Keratinocyte (primary cell): ENCODE measurements around the gene SCN1B. TPM values are rescaled to one million over a fixed set of nuclear protein-coding genes. Genes with fewer than 3 reads are reported as not detected.

Experiments
- DNase-seq: peaks from one replicate; pipeline ENCODE4 v3.0.0-alpha.2; 2011; ENCODE audit warnings: low read depth, missing footprints, low spot score
- FAIRE-seq: peaks from 2 replicates; lab custom pipeline; 2011; peaks lifted over from hg19 to GRCh38; lab: Jason Lieb, UNC
- H2AFZ ChIP-seq: 2 replicates; pipeline ENCODE4 v1.6.0; 2012; ENCODE audit warnings: low read length, control low read depth, inconsistent platforms; ENCODE audit not compliant: control insufficient read depth
- H3K27ac ChIP-seq: 2 replicates; pipeline ENCODE4 v1.5.1; 2011; ENCODE audit warnings: low read length; ENCODE audit not compliant: control insufficient read depth, insufficient read depth
- H3K27me3 ChIP-seq: 3 replicates; pipeline ENCODE4 v1.6.0; 2011; ENCODE audit warnings: low read length; ENCODE audit not compliant: control insufficient read depth, insufficient read depth; ENCODE audit errors: extremely low read depth
- H3K36me3 ChIP-seq, 2 experiments: 2 replicates in 1 of 2; 3 replicates in 1 of 2; pipeline ENCODE4 v1.5.1; 2011; ENCODE audit warnings: low read length in 2 of 2, mild to moderate bottlenecking in 1 of 2; ENCODE audit not compliant: control insufficient read depth in 2 of 2, insufficient read depth in 2 of 2; ENCODE audit errors: extremely low read depth in 1 of 2
- H3K4me1 ChIP-seq: 3 replicates; pipeline ENCODE4 v1.5.1; 2011; ENCODE audit warnings: low read length; ENCODE audit not compliant: control insufficient read depth, insufficient read depth; ENCODE audit errors: extremely low read depth
- H3K4me2 ChIP-seq: 3 replicates; pipeline ENCODE4 v1.6.0; 2011; ENCODE audit warnings: low read depth, low read length; ENCODE audit not compliant: control insufficient read depth, insufficient read depth; ENCODE audit errors: extremely low read depth
- H3K4me3 ChIP-seq, 3 experiments: fragments of 200-600 bp in 1 of 3; sonication (generic) in 1 of 3; 2 replicates in 2 of 3; 3 replicates in 1 of 3; pipeline ENCODE4 v1.5.1; 2011 to 2016; ENCODE audit warnings: low read length in 3 of 3, mild to moderate bottlenecking in 3 of 3, control low read depth in 2 of 3, inconsistent platforms in 1 of 3, low read depth in 1 of 3, mixed read lengths in 1 of 3, mixed run types in 1 of 3, moderate library complexity in 1 of 3; ENCODE audit not compliant: control insufficient read depth in 2 of 3, insufficient read depth in 2 of 3; ENCODE audit errors: extremely low read depth in 1 of 3
- H3K79me2 ChIP-seq: 2 replicates; pipeline ENCODE4 v1.6.0; 2012; ENCODE audit warnings: low read length; ENCODE audit not compliant: control insufficient read depth, insufficient read depth
- H3K9ac ChIP-seq: 3 replicates; pipeline ENCODE4 v1.6.0; 2011; ENCODE audit warnings: low read length; ENCODE audit not compliant: control insufficient read depth, insufficient read depth; ENCODE audit errors: extremely low read depth
- H3K9me1 ChIP-seq: 3 replicates; pipeline ENCODE4 v1.6.0; 2011; ENCODE audit warnings: low read length; ENCODE audit not compliant: control insufficient read depth, insufficient read depth; ENCODE audit errors: extremely low read depth
- H3K9me3 ChIP-seq: 2 replicates; pipeline ENCODE4 v1.5.1; 2012; ENCODE audit warnings: low read depth, low read length; ENCODE audit not compliant: control insufficient read depth
- H4K20me1 ChIP-seq: 3 replicates; pipeline ENCODE4 v1.6.0; 2011; ENCODE audit warnings: low read length; ENCODE audit not compliant: control insufficient read depth, insufficient read depth; ENCODE audit errors: extremely low read depth
- CTCF ChIP-seq, 3 experiments: IDR thresholded peaks in 1 of 3; conservative IDR thresholded peaks in 1 of 3; optimal IDR thresholded peaks in 1 of 3; 2 replicates in 2 of 3; 3 replicates in 1 of 3; pipeline versions ENCODE3 to v1.5.1; 2011; ENCODE audit warnings: low read length in 3 of 3, mild to moderate bottlenecking in 3 of 3, moderate library complexity in 2 of 3, control low read depth in 1 of 3, inconsistent platforms in 1 of 3; ENCODE audit not compliant: insufficient read depth in 2 of 3; ENCODE audit errors: extremely low read depth in 1 of 3
- EZH2 ChIP-seq: IDR thresholded peaks from one replicate; pipeline ENCODE4 v1.6.1; 2012; ENCODE audit warnings: inconsistent platforms, mild to moderate bottlenecking, low read length, moderate library complexity
- dilution Hi-C: fragments of 300-500 bp; cut with MboI; formaldehyde crosslinking; loops from one replicate; pipeline ENCODE4 v1.7.0; 2020; ENCODE audit warnings: low sequenced_read_pairs; ENCODE audit not compliant: extremely low pct_ligation_motif_present
- polyA plus RNA-seq, 5 experiments: library from polyadenylated mRNA; depleted of rRNA in 3 of 5; stranded (reverse) in 3 of 5; stranded (forward) in 1 of 5; unstranded in 1 of 5; fragments of >200 nt; gene quantifications; 1 replicate in 1 of 5; 2 replicates in 3 of 5; 3 replicates in 1 of 5; pipeline versions ENCODE4 v1.2.1 to v1.2.3, GENCODE V29; 2011 to 2012; ENCODE audit warnings: missing spikeins in 2 of 5, low read depth in 1 of 5, low replicate concordance in 1 of 5

Gene SCN1B
- polyA plus RNA-seq, 1 donor (not counting 4 experiments of a cell fraction or from before 2014, with no cell fraction given): 0.30 TPM

GRCh38 chr19:35058370-35058769 is 28.1 kb downstream of the SCN1B start:
- H3K27me3 ChIP-seq: no peaks in the 10 kb centered on the region
- no peak overlapping the region for H3K4me2 ChIP-seq
- no peaks in the 10 kb centered on the region for H3K9me3 ChIP-seq
- no peak for DNase-seq
- H3K9ac ChIP-seq: no peak overlapping the region
- no peaks in the 10 kb centered on the region for H3K9me1 ChIP-seq
- no peak overlapping the region for H3K27ac ChIP-seq
- H2AFZ ChIP-seq: no peak overlapping the region
- H3K4me3 ChIP-seq: no peak overlapping the region
- H3K4me1 ChIP-seq: no peaks in the 10 kb centered on the region
- TF ChIP-seq EZH2: no peak
- TF ChIP-seq CTCF (optimal IDR thresholded peaks at IDR 0.05 in 1 of 3, IDR thresholded peaks at IDR 0.05 in 1 of 3, conservative IDR thresholded peaks at IDR 0.05 in 1 of 3; ENCODE audit: extremely low read depth in 1 of 3, insufficient read depth in 2 of 3, low read length in 3 of 3): no peak
- no peaks in the 10 kb centered on the region for H4K20me1 ChIP-seq
- H3K79me2 ChIP-seq: no peaks in the 10 kb centered on the region
- no peak for FAIRE-seq
- dilution Hi-C loops: no loop called here
- H3K36me3 ChIP-seq: no peaks in the 10 kb centered on the region

- Histone ChIP-seq H3K4me3 (no peak overlapping the region), H3K4me2 (no peak overlapping the region), H2AFZ (no peak overlapping the region), H3K9me3 (no peaks in the 10 kb centered on the region), H3K27ac (no peak overlapping the region), H3K4me1 (no peaks in the 10 kb centered on the region), H3K9me1 (no peaks in the 10 kb centered on the region), H3K36me3 (no peaks in the 10 kb centered on the region), H3K9ac (no peak overlapping the region), H4K20me1 (no peaks in the 10 kb centered on the region), H3K79me2 (no peaks in the 10 kb centered on the region), H3K27me3 (no peaks in the 10 kb centered on the region)
- no peak for FAIRE-seq
- TF ChIP-seq EZH2 (no peak), CTCF (optimal IDR thresholded peaks at IDR 0.05 in 1 of 3, IDR thresholded peaks at IDR 0.05 in 1 of 3, conservative IDR thresholded peaks at IDR 0.05 in 1 of 3; ENCODE audit: extremely low read depth in 1 of 3, insufficient read depth in 2 of 3, low read length in 3 of 3) (no peak)
- no peak for DNase-seq
- dilution Hi-C loops: no loop called here
These were observed 28.9 kb downstream of the SCN1B start for GRCh38 chr19:35059006-35059798.
